NCI-H226 (cell line): ENCODE measurements around the gene PHACTR2.
A peak's percentile ranks its signal among the peaks of the same experiment; 100 is the strongest.
"Not testable (repeated sequence)": the region's sequence is repeated elsewhere in the genome, so short reads cannot be mapped to it uniquely, and the experiment has no call there.

Experiments
- DNase-seq: peaks from one replicate; pipeline ENCODE4 v3.0.0-alpha.2; 2015

Gene PHACTR2

DNA sequence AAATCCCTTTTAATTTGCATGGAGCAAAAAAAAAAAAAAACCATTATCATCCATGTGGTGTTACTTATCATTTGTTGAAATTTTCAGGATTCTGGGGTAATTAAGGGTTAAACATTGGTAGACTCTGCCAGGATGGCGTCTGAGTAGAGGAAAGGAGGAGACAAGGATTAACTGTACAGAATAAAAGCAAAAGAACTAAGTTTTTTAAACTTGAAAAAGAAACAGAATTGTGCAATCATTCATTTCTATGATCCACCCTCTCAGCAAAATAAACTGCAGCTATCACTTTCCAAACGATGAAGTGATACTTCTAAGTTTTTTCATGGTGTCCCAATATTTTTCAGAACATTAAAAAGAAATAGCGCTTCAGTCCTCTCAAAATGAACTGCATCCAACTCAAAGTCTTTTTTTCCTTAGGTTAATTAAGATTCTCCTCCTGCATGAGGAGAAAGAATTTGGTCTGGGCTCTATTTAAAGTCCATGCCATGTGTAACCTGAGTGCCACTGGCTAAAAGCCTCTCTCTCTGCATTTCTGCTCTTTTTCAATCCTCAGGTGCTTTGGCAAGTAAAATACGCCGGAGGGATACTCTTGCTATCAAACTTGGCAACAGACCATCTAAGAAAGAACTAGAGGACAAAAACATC, 95.9 kb downstream of the PHACTR2 start:
- DNase-seq: no peak

DNA sequence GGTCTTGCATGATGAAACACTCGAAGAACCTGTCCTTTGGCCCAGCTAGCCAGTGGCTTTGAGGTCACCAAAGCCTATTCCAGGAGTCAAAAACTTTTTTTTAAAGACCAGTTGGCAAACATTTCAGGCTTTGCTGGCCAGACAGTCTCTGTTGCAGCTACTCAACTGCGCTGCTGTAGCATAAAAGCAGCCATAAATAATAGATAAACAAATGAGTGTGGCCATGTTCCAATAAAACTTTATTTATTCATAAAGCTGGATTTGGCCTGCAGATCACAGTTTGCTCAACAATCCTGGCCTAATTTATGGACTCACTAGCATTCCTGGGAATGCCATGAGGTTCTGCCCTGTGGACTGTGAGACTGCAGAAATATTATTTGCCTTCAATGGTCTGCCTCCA, 96.6 kb downstream of the PHACTR2 start:
- no peak for DNase-seq

DNA sequence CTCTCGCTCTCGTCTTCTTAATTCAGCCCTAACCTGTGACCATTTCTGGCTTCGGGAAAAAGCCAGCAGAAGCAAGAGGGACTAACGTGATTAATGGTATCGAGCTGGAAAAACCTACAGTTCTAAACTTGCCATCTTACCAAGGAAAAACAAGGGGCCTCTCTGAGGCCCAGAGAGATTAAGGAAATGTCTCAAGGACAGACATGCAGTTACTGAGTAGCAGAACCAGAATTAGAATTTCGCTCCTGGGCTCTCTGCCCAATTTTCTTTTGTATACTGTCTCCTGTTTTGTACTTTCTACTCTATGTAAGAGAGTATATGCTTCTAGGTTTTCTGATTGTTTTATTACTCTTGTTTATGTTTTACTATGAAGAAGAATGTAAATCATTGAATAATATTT, 97.6 kb downstream of the PHACTR2 start:
- no peak for DNase-seq

DNA sequence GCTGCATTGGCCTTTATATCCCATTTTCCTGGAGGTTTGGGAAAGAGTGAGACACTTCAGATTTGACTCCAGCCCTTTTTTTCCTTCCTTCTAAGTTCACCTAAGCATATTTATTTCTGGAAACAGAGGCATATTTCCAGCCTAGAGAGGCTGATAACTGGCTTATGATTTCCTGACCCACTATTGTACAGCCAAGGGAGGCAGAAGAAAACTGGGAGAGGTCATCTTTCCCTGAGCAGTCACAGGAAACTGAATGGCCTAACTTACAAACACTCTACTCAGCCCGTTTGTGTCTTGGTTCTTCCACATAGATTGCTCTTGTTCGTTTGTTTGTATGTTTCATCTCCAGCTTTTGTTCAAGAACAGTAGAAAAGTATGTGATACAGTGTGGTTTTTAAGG, 101.2 kb downstream of the PHACTR2 start:
- DNase-seq: no peak

DNA sequence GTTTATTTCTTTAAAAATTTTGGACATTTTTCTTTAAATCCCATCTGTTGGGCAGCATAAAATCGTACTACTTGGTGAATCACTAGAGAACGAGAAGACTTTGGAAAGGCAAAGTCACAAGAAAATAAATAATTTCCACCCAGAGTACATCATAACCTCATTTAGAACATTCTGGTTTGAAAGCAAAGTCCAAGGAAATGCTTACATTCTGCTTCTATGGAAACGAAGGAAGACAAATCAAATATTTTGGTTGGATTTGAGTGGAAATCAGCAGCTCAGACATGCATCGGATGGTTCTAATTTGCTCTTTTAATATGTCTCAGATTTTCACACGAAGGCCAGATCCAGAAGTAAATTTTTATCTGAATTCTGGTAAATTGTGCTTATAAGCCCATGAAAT, 104.7 kb downstream of the PHACTR2 start:
- no peak for DNase-seq

DNA sequence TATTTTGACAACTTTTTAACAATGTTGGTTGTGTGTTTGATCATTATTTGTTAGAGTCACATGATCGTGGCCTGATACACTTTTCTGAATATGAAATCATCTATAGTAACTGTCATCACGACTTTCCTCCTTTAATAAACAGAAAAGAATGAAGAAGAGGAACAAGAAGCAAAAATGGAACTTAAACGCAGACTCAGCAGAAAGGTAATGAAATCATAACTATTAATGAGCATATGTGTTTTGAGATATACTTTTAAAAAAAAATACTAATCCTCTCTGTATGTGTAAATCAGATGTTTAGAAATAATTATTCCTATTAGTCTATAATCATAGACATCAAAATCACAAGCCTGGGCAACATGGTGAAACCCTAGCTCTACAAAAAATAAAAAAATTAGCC, 105.3 kb downstream of the PHACTR2 start:
- no peak for DNase-seq

DNA sequence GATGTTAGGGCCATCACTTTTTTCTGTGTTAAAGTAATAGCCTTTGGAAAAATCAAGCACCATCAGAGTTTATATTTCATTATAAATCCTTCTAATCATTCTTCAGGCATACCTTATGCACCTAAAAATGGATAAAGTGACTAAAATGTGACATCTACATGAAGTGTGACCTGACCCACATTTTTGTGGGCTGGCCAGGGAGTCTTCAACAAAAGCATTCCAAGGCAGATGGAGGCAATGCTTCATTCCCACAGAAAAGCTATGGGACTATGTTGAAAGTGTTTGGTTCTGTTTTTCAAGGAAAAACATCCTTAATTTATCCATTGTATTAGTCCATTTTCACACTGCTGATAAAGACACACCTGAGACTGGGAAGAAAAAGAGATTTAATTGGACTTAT, 106.6 kb downstream of the PHACTR2 start:
- no peak for DNase-seq

DNA sequence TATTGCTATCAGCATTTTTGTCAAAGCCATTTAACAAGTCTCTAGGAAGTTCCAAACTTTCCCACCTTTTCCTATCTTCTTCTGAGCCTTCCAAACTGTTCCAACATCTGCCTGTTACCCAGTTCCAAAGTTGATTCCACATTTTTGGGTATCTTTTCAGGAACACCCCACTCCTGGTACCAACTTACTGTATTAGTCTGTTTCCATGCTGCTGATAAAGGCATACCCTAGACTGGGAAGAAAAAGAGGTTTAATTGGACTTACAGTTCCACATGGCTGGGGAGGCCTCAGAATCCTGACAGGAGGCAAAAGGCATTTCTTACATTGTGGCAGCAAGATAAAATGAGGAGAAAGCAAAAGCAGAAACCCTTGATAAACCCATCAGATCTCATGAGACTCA, 108.6 kb downstream of the PHACTR2 start:
- DNase-seq: not testable (repeated sequence)

DNA sequence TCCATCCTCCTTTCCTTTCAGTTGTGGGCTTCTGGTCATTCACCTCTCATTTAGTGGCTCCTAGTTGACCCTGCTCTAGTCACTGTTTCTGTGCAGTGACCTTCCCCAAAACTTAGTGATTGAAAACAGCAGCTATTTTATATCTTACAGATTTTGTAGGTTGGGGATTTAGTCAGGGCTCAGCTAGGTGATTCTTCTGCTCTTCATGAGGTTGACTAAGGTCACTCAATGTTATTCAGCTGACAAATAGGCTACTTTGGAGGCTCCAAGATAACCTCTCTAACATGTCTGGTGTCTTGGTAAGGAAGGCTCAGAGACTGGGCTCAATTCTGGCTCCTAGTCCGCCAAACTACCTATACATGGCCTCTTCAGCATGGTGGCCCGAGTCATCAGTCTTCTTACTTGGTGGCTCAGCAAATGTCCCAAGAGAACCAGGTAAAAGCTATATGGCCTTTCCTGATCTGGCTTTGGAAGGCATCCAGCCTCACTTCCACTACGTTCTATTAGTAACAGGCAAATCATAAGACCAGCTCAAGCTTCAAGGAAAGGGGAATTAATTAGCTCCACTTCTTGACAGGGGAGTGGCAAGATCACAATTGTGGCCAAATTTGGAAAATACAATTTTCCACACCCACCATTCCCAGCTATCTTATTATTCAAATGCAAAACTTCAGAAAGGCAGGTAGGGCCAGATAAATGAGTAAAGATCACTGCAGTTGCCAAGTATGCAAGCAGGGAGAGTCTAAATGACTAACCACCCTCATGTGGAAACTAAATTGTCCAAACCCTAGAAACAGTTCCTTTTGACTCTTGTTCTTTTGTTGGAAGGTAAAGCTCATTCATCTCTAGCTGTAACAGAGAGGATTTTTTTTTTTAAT, 114.9 kb downstream of the PHACTR2 start:
- no peak for DNase-seq

DNA sequence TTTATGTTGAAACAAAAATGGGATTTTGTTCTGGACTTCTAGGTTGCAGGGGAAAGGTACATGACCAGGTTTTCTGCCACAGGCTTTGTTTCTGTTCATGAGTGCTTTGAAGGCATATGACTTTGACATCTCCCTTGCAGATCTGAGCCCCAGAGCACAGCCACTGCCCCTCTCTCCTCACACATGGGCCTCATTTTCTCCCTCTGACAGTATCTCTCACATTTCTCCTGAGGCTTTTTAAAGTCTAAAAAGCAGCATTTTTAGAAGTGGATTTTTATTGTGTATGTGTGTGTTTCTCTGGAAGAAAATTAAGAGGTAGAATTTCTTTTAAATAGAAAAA, 115.5 kb downstream of the PHACTR2 start:
- DNase-seq: no peak

DNA sequence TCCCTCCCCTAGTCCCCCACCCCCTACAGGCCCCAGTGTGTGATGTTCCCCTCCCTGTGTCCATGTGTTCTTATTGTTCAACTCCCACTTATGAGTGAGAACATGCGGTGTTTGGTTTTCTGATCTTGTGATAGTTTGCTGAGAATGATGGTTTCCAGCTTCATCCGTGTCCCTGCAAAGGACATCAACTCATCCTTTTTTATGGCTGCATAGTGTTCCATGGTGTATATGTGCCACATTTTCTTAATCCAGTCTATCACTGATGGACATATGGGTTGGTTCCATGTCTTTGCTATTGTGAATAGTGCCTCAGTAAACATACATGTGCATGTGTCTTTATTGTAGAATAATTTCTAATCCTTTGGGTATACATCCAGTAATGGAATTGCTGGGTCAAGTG, 118.8 kb downstream of the PHACTR2 start:
- not testable (repeated sequence) for DNase-seq

DNA sequence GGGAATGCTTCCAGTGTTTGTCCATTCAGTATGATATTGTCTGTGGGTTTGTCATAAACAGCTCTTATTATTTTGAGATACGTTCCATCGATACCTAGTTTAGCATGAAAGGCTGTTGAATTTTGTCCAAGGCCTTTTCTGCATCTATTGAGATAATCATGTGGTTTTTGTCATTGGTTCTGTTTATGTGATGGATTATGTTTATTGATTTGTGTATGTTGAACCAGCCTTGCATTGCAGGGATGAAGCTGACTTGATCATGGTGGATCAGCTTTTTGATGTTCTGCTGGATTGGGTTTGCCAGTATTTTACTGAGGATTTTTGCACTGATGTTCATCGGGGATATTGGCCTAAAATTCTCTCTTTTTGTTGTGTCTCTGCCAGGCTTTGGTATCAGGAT, 120.7 kb downstream of the PHACTR2 start:
- DNase-seq: not testable (repeated sequence)

DNA sequence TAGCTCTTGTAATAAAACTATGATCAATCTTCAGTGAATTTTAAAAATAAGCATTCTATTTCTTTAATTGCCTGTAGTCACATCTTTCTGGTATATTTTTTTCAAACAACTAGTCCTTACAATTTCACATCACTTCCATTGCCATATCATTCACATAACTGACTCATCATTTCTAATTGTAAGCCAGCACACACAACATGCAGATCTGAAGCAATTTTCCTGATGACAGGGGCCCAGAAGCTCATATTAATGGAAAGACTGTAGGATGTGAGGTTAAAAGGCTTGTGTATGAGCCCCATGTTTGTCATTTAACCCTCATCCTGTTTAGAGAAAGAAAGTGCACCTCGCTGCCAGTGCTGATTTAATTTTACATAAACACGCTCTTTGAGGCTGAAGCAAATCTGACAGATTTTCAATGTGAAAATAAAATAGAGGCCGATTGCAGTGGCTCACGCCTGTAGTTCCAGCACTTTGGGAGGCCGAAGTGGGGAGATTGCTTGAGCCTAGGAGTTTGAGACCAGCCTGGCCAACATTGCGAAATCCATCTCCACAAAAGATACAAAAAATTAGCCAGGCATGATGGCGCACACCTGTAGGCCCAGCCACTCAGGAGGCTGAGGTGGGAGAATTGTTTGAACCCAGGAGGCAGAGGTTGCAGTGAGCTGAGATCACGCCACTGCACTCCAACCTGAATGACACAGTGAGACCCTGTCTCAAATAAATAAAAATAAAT, 125.2 kb downstream of the PHACTR2 start:
- no peak for DNase-seq

DNA sequence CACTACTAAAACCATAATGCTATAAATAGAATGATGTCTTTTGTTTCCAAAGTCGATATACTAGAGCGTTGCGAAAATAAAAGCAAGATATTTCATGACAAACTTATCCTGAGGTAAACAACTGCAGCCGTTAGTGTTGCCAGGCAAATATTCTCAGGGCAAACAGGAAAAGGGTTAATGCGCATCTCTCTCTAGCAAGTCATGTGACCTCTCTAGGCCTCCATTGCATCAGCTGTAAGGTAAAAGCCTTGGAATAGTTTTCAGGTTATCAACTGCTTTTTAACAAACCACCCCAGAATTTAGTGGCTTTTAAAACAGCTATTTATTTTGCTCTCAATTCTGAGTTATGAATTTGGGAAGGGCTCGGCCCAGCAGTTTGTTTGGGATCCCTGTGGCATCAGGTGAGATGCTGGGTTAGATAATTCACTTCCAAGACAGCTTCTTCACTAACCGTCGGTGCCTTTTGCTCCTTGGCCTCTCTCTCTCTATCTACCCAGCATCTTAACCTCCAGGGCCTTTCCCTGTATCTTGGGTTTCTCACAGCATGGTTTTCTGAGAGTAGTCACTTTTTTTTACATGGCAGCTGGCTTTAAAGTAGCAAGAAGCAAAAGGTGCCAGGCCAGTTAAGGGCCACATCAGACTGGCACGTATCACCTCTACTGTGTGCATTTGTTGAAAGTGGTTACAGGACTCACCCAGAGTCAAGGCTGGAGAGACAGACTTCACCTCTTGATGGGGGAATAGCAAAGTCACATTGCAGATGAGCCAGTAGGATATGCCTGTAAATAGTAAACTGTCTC, 126.2 kb downstream of the PHACTR2 start:
- no peak for DNase-seq

DNA sequence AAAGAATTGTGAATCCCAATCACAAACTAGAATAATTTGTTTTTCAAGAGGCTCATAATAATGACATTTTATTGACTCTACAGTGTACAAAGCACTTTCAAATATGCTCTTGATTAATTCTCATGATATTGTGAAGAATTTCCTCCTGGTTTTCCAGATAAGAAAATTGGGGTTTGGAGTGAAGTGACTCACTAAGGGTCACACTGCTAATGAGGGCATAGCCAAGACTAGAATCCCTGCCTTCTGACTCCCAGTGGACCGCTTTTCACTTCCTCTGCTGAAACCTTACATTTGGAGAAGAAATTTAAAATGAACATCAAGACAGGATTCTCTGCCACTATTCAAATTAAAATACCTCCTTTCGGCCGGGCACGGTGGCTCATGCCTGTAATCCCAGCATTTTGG, 127.1 kb downstream of the PHACTR2 start:
- no peak for DNase-seq

DNA sequence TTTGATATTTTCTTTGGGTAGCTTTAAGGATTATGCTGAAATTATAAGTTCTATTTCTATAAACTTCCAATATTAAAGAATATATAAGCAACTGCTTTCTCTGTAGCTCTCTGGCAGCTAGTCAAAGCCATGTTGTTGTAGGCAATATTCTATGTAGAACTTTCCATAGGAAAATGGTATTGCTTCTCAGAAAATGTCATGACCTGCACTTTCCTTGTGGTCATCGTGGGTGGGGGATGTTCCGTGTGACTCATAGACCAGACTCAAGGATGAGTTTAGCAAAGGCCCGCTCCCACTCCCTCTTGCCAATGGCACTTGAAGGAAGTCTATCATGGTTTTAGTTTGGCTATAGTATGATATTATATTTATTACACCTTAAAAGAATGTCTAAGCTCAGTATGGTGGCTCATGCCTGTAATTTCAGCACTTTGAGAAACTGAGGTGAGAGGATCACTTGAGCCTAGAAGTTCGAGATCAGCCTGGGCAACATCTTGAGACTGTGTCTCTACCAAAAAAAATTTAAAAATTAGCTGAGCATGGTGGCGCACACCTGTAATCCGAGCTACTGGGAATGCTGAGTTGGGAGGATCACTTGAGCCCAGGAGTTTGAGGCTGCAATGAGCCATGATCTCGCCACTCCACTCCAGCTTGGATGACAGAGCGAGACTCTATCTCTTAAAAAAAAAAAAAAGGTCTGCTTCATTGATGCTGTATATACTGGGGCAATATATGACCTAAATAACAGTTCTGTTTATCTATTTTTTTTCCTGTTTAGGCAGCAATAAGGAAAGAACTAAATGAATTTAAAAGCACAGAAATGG, 128.7 kb downstream of the PHACTR2 start:
- peak; percentile 41 for DNase-seq

DNA sequence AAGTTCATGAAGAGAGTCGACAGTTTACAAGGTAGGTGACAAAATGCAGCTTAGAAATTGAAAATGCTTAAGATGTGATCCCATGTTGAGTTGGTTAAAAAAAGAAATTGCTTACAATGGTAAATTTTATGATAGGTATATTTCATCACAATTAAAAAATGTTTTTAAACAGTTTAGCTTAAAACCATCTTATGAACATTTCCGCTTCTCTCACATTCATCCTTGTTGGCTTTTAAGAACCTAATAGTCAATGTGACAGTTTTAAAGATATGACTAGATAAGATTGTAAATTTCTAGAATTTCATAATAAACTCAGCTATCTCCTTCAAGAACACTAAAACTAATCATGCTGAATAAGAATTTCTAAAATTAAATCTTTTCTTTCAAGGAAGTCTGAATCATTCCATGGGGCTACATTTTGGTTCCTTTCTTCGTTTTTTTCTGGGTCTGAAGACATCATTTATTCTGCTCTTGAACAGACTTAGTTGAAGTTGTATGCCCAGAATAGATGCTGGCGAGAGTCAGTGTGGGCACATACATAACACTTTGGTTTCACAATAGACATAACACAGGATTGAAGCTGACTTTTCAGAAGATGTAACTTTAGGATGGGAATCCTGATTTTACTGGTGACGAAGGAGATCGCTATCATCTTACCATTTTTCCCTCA, 129.5 kb downstream of the PHACTR2 start:
- DNase-seq: no peak

DNA sequence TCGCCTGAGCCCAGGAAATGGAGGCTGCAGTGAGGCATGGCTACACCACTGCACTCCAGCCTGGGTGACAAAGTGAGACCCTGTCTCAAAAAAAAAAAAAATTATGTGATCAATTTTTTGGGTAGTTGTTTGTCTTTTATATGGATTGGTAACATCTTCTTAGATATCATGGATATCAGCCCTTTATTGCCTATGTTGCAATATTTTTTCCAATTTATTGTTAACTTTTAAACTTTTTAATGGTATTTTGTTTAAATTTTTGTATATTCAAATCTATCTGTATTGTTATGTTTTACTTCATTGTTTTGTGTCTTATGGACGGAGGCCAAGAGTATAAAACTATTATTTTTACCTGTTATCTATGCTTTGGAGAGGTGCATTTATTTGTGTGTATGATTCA, 133.0 kb downstream of the PHACTR2 start:
- DNase-seq: no peak

DNA sequence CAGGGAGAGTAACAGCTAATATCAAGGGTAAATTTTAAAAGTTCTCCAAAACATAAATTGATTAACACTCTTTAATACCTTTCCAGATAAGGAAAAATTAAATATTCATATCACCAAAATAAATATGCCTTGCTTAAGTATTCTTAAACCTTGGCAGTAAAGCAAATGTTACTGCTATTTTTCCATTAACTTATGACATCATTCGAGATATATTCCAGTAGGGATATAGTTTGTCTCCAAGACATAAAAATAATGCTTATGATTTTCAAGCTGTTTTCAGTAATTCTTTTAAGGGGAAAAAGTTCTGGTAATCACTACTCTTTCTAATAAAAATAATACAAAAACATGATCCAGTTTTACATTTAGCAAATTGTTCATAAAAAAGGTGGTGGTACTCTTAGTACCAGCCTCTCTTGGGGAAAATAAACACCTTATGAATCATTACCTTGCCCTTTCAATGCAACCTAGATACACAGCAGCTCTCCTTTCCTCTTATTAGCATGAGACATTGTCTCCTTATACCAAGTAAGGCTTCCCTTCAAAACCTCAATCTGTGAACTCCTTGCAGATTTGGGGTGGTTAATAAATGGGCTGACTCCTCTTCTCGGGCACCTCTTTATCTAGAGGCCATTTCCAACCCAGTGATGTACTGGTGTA, 133.9 kb downstream of the PHACTR2 start:
- DNase-seq: no peak

DNA sequence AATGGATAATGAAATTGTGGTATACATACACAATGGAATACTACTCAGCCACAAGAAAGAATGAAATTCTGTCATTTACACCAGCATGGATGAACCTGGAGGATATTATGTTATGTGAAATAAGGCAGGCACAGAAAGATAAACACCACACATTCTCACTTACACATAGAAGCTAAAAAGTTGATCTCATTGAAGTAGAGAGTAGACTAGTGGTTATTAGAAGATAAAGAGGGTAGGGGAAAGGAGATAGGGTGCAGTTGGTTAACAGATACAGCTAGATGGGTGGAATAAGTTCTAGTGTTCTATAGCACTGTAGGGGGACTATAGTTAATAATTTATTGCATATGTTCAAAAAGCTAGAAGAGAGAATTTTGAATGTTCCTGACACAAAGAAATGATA, 139.9 kb downstream of the PHACTR2 start:
- no peak for DNase-seq

DNA sequence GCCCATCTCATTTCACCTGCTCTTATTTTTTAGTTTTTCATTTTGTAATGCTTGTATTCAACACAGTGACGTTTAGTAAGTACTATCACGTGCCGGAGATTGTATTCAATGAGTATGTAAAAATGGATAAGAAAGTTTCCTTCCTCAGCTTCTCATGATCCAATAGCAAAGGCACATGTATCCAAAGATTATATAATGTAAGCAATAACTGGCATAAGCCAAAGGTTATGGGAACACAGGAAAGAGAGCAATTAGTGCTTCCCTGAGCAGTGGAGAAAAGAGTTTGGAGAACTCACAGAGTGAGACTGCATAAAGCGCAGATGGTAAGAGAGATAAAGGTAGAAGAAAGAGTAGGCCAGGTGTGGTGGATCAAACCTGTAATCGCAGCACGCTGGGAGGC, 143.6 kb downstream of the PHACTR2 start:
- no peak for DNase-seq
